ENCODE measurements around the gene ZNF23. TPM values are rescaled to one million over a fixed set of nuclear protein-coding genes. Genes with fewer than 3 reads are reported as not detected.

The ZNF23 gene
- total RNA-seq, 1 donor from 2014 or later: 18.2 TPM

GRCh38 chr16:71491054-71491453 is 29.0 kb upstream of the ZNF23 start:
- H3K27ac Mint-ChIP-seq: no peak overlapping the region
- no peaks in the 10 kb centered on the region for H3K79me2 ChIP-seq (ENCODE audit: low read depth)
- H3K4me3 ChIP-seq: no peak overlapping the region
- no peak overlapping the region for H3K27ac ChIP-seq
- no peaks in the 10 kb centered on the region for H3K9me3 Mint-ChIP-seq
- no peak overlapping the region for H3K4me3 Mint-ChIP-seq
- no peaks in the 10 kb centered on the region for H3K9me3 ChIP-seq (ENCODE audit: low read depth)
- no peaks in the 10 kb centered on the region for H3K36me3 ChIP-seq
- no peaks in the 10 kb centered on the region for H4K20me1 ChIP-seq (ENCODE audit: low read depth)
- H3K27me3 Mint-ChIP-seq (ENCODE audit: insufficient read depth, low read depth): no peaks in the 10 kb centered on the region
- H3K4me1 Mint-ChIP-seq: no peaks in the 10 kb centered on the region
- no peaks in the 10 kb centered on the region for H3K4me1 ChIP-seq
- no peak for TF ChIP-seq EZH2phosphoT487 (IDR thresholded peaks at IDR 0.05)
- TF ChIP-seq, protein P1, sequence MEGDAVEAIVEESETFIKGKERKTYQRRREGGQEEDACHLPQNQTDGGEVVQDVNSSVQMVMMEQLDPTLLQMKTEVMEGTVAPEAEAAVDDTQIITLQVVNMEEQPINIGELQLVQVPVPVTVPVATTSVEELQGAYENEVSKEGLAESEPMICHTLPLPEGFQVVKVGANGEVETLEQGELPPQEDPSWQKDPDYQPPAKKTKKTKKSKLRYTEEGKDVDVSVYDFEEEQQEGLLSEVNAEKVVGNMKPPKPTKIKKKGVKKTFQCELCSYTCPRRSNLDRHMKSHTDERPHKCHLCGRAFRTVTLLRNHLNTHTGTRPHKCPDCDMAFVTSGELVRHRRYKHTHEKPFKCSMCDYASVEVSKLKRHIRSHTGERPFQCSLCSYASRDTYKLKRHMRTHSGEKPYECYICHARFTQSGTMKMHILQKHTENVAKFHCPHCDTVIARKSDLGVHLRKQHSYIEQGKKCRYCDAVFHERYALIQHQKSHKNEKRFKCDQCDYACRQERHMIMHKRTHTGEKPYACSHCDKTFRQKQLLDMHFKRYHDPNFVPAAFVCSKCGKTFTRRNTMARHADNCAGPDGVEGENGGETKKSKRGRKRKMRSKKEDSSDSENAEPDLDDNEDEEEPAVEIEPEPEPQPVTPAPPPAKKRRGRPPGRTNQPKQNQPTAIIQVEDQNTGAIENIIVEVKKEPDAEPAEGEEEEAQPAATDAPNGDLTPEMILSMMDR (IDR thresholded peaks at IDR 0.05): no peak
- no peak for TF ChIP-seq EZH2 (IDR thresholded peaks at IDR 0.05)
- H3K27me3 ChIP-seq: peaks cover 16% of the 10 kb centered on the region
- no peak overlapping the region for H3K9ac ChIP-seq
- H3K4me2 ChIP-seq: no peak overlapping the region
- H2AFZ ChIP-seq (replicated peaks): no peak overlapping the region
- H3K36me3 Mint-ChIP-seq: no peaks in the 10 kb centered on the region
- no peaks in the 10 kb centered on the region for H3F3A ChIP-seq (ENCODE audit: low read depth)
- no peak for DNase-seq (ENCODE audit: low spot score)

GRCh38 chr16:71490361-71490760 is 28.3 kb upstream of the ZNF23 start:
- TF ChIP-seq EZH2 (IDR thresholded peaks at IDR 0.05) (no peak), EZH2phosphoT487 (IDR thresholded peaks at IDR 0.05) (no peak)
- TF ChIP-seq, protein P1 (IDR thresholded peaks at IDR 0.05): no peak
- Histone ChIP-seq H3K9ac (no peak overlapping the region), H3K4me3 (no peak overlapping the region), H3K79me2 (ENCODE audit: low read depth) (no peaks in the 10 kb centered on the region), H3K9me3 (ENCODE audit: low read depth) (no peaks in the 10 kb centered on the region), H4K20me1 (ENCODE audit: low read depth) (no peaks in the 10 kb centered on the region), H3K27me3 (peaks cover 16% of the 10 kb centered on the region), H3K4me1 (no peaks in the 10 kb centered on the region), H3K27ac (no peak overlapping the region), H3K4me2 (no peak overlapping the region), H2AFZ (replicated peaks) (no peak overlapping the region), H3K36me3 (no peaks in the 10 kb centered on the region), H3F3A (ENCODE audit: low read depth) (no peaks in the 10 kb centered on the region)
- H3K9me3 Mint-ChIP-seq: no peaks in the 10 kb centered on the region
- H3K4me1 Mint-ChIP-seq: no peaks in the 10 kb centered on the region
- DNase-seq (ENCODE audit: low spot score): no peak
- no peak overlapping the region for H3K27ac Mint-ChIP-seq
- H3K4me3 Mint-ChIP-seq: no peak overlapping the region
- H3K27me3 Mint-ChIP-seq (ENCODE audit: insufficient read depth, low read depth): no peaks in the 10 kb centered on the region
- H3K36me3 Mint-ChIP-seq: no peaks in the 10 kb centered on the region

- peaks cover 9% of the 10 kb centered on the region for H3F3A ChIP-seq (ENCODE audit: low read depth)
- Mint-ChIP-seq H3K9me3 (no peaks in the 10 kb centered on the region), H3K27me3 (ENCODE audit: insufficient read depth, low read depth) (no peaks in the 10 kb centered on the region), H3K4me1 (peaks cover 5% of the 10 kb centered on the region), H3K36me3 (no peaks in the 10 kb centered on the region), H3K4me3 (no peak within 1 kb of the TSS), H3K27ac (no peak within 1 kb of the TSS)
- TF ChIP-seq, protein P1 (IDR thresholded peaks at IDR 0.05): no peak
- TF ChIP-seq EZH2phosphoT487 (IDR thresholded peaks at IDR 0.05) (no peak), EZH2 (IDR thresholded peaks at IDR 0.05) (no peak)
- DNase-seq (ENCODE audit: low spot score): no peak
- peaks cover 16% of the 10 kb centered on the region for H3K27me3 ChIP-seq
- no peaks in the 10 kb centered on the region for H3K79me2 ChIP-seq (ENCODE audit: low read depth)
- no peaks in the 10 kb centered on the region for H4K20me1 ChIP-seq (ENCODE audit: low read depth)
- H3K9me3 ChIP-seq (ENCODE audit: low read depth): no peaks in the 10 kb centered on the region
- no peak within 1 kb of the TSS for H3K4me3 ChIP-seq
- H3K4me2 ChIP-seq: no peak within 1 kb of the TSS
- H3K9ac ChIP-seq: no peak within 1 kb of the TSS
- H3K27ac ChIP-seq: no peak within 1 kb of the TSS
- H3K4me1 ChIP-seq: no peaks in the 10 kb centered on the region
- no peaks in the 10 kb centered on the region for H3K36me3 ChIP-seq
- no peak within 1 kb of the TSS for H2AFZ ChIP-seq (replicated peaks)
These were observed 27.1 kb upstream of the ZNF23 start, which contains the start of gene ZNF19 for GRCh38 chr16:71489122-71489521. Gene ZNF19, minus strand, starts transcription at chr16:71489324. Its CDS starts 7,210 bp downstream, at chr16:71482114.

All from neural progenitor cell (in vitro differentiated cells).